GM18505 (cell line): ENCODE data around the gene GRAMD4.
"Not testable (repeated sequence)": the region's sequence is repeated elsewhere in the genome, so short reads cannot be mapped to it uniquely, and the experiment has no call there.

ENCODE experiments used
- ATAC-seq: cut with Tn5 transposase; IDR thresholded peaks from one replicate; pipeline ENCODE4 v1.9.1; 2021; ENCODE audit not compliant: unreplicated experiment
- POLR2A ChIP-seq: IDR thresholded peaks from 4 replicates; pipeline ENCODE4 v1.6.1; 2011; ENCODE audit warnings: borderline replicate concordance; ENCODE audit not compliant: insufficient read depth, insufficient read length; ENCODE audit errors: extremely low read depth

GRAMD4 gene

DNA sequence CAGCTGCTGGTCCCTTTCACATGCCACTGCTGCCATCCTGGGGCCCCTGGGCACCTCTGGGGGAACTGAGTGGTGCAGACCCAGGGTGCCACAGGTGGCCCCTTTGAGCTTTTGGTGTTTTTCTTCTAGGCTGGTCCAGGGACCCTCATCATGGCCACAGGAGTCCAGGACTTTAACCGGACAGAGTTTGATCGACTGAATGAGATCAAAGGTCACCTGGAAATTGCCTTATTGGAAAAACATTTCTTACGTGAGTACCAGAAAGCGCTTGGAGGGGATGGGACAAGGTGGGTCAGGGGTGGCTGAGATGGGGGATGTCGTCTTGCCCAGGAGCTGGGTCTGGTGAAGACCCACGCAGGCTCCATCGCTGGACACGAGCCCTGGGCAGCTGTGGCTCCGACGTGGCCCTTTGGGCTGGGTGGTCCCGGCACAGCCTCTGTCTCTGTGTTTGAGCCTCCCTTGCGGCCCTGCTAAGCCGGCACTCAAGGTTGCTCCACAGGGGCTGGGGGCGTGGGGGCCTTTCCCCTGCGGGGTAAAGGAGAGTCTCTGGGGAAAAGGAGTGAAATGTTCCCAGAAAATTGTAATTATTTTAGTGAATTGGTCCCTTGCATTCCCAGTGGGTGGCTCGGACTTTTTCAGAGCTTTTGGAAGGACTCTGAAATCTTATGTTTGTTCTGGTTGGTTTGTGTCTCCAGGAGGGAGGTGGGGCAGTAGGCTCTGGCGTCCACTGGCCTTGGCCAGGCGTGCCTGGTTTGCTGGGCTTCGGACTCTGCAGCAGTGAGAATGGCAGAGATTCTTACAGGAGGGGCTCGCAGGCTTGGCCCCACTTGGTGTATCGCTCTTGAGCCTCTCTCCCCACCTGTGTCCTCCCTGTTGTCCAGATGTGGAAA is 17.8 kb downstream of the GRAMD4 start:
- no peak for ATAC-seq
- no peak for TF ChIP-seq POLR2A

DNA sequence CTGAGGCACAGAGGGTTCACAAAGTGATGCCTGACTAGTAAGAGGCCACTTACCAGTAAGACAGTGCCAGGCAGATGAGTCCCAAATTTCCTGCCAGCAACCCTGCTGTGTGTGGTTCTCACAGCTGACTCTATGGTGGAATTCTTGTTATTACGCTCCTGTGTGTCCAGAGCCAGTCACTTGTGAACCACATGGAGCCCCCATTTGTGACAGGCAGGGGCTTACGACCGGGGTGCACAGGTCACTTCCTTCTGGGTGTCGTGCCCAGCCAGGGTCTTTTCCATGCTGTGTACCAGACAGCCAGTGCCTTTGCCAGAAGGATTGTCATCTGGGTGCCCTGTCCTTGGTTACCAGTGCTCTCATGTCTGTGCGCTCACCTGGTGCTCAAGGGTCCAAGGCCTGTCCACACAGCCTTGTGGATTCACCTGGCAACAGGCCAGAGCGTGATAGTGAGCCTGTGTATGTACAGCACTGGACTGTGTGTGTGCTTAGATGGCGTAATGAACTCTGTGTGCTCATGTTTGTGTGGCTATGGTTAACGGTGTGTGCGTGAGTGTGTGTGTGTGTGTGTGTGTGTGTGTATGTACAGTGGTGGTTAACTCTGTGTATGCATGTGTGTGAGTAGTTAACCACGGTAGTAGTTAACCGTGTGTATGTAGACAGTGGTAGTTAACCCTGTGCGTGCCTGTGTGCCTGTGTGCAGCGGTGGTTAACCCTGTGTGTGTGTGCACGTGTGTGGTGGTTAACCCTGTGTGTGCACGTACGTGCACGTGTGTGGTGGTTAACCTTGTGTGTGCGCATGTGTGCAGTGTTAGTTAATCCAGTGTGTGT is 18.6 kb downstream of the GRAMD4 start:
- TF ChIP-seq POLR2A = no peak
- no peak for ATAC-seq

DNA sequence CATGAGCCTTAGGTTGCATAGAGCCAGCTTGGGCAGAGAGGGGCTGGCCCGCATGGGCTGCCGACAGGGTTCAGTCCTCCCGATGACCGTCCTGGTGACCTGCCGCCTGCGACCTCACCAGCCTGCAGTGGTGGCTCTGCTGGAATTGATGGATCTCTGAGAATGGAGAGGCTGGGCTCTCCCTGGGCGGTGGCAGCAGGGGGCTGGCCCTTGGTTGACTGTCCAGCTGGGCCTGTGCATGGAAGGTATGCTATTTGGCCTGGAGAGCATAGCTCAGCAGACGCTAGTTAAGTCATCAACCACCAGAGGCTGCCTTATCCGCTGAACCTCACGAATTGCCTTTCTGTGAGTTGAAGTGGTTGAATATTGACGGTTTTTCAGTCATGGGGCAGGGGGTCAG is 19.7 kb downstream of the GRAMD4 start:
- TF ChIP-seq POLR2A = no peak
- no peak for ATAC-seq

DNA sequence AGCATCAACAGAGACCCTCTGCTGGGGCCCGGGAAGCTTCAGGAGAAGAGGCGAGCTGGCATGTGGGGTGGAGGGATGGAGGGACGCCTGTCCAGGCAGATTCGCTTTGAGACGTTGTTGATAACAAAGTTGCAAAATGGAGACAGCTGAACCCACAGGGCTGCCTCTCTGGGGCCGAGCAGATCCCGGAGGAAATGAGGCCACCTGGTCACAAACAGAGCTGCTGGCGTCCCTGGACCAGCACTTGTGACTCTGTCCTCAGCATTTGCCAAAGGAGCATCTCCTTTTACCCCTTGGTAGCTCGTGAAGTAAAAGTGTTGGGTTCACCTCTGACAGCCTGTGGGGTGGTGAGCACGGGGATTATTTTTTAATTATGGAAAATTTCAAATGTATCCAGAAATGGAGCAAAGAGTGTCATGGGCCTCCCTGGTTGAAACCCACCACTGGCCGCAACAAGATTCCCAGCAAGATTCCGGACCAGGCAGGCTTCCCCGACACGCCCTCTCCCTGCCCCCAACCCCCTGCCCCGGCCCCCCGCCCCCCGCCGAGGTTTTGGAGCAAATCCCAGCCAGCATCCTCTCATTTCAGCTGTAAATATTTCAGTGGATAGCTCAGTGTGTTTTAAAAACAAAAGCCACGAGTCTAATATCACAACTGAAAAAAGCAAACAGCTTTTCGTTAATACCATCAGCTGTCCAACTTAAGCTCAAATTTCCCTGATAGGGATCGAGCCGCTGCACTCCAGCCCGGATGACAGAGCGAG is 20.3 kb downstream of the GRAMD4 start:
- no peak for TF ChIP-seq POLR2A
- no peak for ATAC-seq

DNA sequence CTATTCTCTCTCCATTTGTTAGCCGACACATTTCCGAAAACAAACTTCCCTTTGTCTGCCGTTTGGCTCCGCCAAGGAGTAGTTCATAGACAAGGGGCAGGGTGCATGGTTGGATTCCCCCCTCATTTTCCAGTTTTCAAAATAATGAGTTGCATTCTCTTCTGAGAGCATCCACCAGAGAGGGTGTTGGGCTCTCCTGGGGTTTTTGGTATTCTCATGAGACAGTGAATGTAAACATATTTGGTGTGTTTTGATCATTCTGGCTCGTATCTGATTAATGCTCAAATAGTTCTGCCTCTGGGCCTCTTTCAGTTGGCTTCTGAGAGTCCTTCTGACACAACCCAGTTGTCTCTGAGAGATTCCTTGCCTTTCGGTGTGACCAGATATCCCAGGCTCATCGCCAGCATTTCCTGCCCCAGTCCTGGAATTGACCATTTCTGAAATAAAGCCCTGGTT is 21.7 kb downstream of the GRAMD4 start:
- no peak for TF ChIP-seq POLR2A
- no peak for ATAC-seq

DNA sequence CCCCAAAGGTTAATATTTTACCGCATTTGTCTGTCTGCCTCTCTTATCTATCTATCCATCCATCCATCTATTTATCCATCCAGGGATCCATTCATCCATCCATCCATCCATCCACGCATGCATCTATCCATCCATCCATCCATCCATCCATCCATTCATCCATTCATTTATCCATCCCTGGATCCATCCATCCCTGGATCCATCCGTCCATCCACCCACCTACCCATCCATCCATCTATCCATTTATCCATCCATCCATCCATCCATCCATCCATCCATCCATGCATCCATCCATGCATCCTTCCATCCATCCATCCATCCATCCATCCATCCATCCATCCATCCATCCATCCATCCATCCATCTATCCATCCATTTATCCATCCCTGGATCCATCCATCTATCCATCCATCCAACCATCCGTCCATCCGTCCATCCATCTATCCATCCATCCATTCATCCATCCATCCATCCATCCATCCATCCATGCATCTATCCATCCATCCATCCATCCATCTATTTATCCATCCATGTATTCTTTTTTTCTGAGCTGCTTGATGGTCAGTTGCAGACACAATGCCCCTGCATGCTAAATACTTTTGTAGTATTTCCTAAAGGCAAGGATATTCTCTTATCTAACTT is 22.8 kb downstream of the GRAMD4 start:
- ATAC-seq = not testable (repeated sequence)

DNA sequence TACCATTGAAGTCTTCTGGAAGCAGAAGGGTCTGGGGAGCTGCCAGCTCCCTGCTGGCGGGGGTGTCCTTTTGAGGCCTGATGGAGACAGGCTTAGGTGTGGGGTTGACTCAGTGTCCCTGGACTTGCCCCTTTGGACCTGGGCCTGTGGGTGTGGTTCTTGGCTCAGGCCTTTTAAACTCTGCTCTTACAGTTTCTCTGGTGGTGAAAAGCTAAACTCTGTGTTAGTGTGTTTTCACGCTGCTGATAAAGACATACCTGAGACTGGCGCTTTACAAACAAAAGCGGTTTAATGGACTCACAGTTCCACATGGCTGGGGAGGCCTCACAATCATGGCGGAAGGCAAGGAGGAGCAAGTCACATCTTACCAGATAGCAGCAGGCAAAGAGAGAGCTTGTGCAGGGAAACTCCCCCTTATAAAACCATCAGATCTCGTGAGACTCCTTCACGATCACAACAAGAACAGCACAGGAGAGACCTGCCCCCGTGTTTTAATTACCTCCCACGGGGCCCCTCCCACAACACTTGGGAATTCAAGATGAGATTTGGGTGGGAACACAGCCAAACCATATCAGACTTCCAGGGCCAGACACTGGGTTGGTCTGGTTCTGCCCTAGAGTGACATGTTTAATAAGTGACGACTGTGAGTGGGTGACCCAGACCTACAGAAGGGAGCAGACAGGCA is 26.5 kb downstream of the GRAMD4 start:
- TF ChIP-seq POLR2A = no peak
- ATAC-seq = no peak

DNA sequence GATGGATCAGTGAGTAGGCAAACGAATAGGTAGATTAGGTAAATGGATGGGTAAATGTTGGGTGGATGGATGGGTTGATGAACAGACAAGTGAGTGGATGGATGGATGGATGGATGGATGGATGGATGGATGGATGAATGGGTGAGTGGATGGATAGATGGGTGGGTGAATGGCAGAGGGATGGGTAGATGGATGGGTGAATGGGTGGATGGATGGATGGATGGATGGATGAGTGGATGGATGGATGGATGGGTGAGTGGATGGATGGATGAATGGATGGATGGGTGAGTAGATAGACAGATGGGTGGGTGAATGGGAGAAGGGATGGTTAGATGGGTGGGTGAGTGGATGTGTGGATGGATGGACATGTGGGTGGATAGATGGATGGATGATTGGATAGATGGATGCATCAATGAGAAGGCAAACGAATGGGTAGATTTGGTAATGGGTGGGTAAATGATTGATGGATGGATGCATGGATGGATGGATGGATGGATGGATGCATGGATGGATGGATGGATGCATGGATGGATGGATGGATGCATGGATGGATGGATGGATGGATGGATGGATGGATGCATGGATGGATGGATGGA is 28.1 kb downstream of the GRAMD4 start:
- not testable (repeated sequence) for ATAC-seq

DNA sequence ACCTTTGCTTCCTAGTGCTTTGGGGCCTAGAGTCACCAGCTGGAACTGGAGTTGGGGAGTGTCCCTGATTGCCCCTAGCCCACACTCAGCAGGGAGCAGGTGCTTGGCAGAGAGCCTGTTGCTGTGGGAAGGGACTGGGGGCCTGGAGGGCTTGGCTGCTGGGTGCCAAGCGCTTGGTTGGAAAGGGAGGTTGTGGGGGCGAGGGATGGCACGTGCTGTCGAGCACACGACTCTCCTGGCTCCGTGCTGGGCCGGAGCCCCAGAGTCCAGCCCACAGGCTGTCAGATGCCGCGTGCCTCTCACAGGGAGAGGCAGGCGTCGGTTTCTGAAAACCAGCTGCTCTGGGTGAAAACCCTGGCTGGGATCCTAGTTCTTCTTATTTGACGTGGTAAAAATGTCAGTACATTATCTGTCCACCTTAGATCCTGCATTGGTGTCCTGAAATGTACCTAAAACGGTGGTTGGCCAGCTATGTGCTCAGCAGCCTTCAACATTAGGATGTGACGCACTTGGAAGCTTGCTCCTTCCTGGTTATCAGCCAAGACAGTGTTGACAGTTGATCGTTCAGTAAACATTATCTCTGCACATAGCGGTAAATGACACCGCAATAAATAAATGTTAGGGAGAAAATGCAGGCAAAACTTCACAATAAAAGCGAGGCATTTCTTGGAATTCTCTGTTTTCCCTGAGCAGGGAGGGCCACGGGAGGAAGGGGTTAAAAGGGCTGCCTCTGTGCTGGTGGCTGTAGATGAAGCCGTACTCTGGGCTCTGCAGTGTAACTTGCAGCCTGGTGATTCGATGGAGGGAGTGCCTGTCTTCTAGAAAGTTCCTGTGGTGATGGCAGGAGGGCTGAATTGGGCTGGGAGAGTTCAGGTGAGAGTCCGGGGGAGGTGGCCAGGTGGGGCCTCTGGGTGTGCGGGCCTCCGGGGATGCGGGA is 29.2 kb downstream of the GRAMD4 start:
- ATAC-seq = no peak

DNA sequence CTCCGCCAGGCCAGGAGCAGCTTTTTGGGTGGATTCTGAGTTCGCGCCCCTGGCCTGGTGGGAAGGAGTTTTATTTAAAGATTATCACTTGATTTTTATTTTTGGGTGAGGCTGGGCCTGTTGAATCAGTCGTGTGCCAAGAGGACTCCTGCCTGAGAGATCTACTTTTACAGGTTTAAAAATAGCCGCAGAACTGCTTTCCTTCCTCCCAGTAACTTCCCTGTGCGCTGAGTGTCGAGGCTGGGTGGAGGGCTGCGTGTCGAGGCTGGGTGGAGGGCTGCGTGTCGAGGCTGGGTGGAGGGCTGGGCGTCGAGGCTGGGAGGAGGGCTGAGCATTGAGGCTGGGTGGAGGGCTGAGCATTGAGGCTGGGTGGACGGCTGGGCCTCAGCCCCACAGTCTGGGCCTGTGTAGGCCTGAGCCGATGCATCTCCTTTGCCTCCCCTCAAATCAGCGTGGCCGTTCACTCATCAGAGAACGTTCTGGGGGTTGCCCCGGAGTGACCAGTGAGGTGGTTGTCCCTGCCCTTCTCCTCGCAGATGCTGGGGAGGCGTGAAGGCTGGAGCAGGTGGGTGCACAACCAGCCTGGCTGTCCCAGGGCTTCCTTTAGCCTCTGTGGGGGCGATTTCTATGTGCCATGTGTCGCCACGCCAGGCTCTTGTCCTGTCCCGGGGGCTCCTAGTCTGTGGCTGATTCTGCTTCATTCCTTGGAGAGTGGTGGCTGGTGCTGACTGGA is 30.1 kb downstream of the GRAMD4 start:
- no peak for TF ChIP-seq POLR2A
- ATAC-seq = no peak

More for the DNA sequence above, 29.2 kb downstream of the GRAMD4 start:
- no peak for TF ChIP-seq POLR2A

DNA sequence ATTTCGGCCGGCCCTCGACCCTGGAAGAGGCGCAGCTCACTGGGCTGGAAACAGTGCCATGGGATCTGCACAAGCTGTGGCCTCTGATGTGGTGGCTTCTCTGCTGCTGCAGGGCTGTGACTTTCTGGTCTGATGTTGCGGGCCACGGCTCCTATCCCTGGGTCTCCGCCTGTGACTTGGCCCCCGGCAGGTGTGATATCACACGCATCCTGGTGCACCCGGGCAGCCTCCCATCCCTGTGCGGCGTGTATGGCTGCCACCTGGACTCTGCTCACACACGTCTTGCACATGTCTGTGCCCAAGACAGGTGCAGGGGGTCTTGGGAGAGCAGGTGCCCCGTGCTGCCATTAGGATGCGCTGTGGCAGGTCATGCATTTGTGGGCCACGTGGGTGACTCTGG is 31.1 kb downstream of the GRAMD4 start:
- no peak for ATAC-seq
- no peak for TF ChIP-seq POLR2A
